Measurements from ENCODE around the gene ING2. TPM values are rescaled to one million over a fixed set of nuclear protein-coding genes. Genes with fewer than 3 reads are reported as not detected.

Gene ING2, protein sequence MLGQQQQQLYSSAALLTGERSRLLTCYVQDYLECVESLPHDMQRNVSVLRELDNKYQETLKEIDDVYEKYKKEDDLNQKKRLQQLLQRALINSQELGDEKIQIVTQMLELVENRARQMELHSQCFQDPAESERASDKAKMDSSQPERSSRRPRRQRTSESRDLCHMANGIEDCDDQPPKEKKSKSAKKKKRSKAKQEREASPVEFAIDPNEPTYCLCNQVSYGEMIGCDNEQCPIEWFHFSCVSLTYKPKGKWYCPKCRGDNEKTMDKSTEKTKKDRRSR
- total RNA-seq (1 to 10 TPM; 3.9 to 8.8 TPM), polyA plus RNA-seq (1 to 10 TPM; 5.0 to 5.2 TPM)

DNA sequence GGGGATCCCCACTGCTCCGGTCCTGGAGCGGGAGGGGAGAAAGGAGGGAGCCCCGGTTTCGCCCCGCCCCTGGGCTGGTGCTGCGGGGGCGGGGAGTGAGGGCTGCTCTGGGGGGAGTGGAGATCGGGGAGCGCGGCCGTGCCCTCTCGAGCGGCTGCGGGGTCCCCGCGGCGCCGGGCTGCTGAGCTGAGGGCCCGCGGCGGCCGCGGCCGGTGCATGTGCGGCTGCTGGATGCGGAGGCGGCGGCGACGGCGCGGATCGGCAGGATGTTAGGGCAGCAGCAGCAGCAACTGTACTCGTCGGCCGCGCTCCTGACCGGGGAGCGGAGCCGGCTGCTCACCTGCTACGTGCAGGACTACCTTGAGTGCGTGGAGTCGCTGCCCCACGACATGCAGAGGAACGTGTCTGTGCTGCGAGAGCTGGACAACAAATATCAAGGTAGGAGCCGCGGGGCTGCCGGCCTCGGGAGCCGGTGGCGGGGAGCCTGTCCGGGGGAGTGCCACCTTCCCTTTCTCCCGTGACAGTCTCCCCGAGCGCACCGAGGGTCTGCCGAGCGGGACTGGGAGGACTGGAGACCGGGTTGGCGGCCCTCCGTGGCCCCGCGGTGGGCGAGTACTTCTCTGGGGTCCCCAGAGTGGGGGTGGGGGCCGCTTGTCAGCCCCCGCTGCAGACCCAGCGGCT, at the start of gene ING2:
Gene ING2 (plus strand): TSS at position 129 of the 681 bp plus-strand sequence. CDS start 138 bp downstream, at position 267.
- Histone ChIP-seq H3K4me3 (ENCODE audit: low read depth in 1 of 3, low read length in 3 of 3) (peak within 1 kb of the TSS; percentile 71 to 98 (median 79)), H3K9ac (ENCODE audit: low read depth in 1 of 2, low read length in 2 of 2) (peak within 1 kb of the TSS; percentile 75 to 76), H3K27ac (ENCODE audit: low read depth in 1 of 2, low read length in 2 of 2) (peak within 1 kb of the TSS; percentile 87 to 97), H3K9me3 (ENCODE audit: control insufficient read depth in 4 of 4, low read length in 3 of 4) (no peaks in the 10 kb centered on the region), H3K36me3 (ENCODE audit: control insufficient read depth in 4 of 4, insufficient read depth in 3 of 4, low read depth in 1 of 4, low read length in 3 of 4) (no peaks in the 10 kb centered on the region), H3K4me1 (ENCODE audit: control insufficient read depth in 4 of 4, insufficient read depth in 4 of 4, low read length in 3 of 4) (peaks cover 6 to 26% (median 9%) of the 10 kb centered on the region in 4 donors), H3K27me3 (ENCODE audit: control insufficient read depth in 4 of 4, insufficient read depth in 4 of 4, low read length in 3 of 4) (no peaks in the 10 kb centered on the region)
- TF ChIP-seq HNF4A (conservative IDR thresholded peaks at IDR 0.05), result no peak
- TF ChIP-seq EGR1 (IDR thresholded peaks at IDR 0.05; ENCODE audit: low read depth in 2 of 2), result peak; percentile 6 to 87
- TF ChIP-seq, protein P1, sequence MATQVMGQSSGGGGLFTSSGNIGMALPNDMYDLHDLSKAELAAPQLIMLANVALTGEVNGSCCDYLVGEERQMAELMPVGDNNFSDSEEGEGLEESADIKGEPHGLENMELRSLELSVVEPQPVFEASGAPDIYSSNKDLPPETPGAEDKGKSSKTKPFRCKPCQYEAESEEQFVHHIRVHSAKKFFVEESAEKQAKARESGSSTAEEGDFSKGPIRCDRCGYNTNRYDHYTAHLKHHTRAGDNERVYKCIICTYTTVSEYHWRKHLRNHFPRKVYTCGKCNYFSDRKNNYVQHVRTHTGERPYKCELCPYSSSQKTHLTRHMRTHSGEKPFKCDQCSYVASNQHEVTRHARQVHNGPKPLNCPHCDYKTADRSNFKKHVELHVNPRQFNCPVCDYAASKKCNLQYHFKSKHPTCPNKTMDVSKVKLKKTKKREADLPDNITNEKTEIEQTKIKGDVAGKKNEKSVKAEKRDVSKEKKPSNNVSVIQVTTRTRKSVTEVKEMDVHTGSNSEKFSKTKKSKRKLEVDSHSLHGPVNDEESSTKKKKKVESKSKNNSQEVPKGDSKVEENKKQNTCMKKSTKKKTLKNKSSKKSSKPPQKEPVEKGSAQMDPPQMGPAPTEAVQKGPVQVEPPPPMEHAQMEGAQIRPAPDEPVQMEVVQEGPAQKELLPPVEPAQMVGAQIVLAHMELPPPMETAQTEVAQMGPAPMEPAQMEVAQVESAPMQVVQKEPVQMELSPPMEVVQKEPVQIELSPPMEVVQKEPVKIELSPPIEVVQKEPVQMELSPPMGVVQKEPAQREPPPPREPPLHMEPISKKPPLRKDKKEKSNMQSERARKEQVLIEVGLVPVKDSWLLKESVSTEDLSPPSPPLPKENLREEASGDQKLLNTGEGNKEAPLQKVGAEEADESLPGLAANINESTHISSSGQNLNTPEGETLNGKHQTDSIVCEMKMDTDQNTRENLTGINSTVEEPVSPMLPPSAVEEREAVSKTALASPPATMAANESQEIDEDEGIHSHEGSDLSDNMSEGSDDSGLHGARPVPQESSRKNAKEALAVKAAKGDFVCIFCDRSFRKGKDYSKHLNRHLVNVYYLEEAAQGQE (IDR thresholded peaks at IDR 0.05), result no peak
- no peak for DNase-seq (ENCODE audit: low spot score)
- WGBS, result under 1% methylated on average over 68 of the region's 68 CpGs

DNA sequence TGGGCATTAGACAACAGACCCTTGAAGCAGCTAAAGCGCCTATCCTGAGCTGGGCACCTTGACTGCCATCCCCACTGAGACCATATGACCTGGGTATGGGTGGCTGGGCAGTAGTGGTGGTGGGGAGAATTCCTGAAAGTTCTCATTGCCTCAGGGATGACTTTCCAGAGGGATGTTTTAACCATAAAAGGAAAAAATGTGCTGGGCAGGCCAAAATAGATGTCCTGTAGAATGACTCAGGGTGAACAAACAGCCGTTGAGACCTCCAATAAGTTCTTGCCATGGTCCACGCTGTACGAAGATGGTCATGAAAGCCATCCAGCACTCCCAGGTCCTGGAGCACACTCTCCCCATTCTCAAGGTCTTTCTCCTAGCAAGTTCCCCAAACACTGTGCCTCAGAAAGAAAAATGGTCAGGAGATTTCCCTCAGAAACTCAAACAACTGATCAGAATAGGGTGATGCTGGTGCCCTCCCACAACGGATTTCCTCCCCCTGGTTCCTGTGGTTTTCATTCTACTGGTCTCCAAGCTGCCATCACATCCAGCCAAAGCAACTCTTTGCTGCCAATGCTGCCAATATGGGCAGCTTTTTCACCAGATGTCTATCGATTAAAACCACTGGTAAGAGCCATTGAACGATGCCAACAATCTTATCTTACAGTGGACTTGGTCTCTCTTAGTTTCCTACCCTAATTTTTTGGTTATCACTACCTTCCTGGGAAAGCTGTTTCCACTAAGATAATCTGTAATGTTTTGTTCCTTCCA, 49.2 kb upstream of the ING2 start:
- no peak for DNase-seq (ENCODE audit: low spot score)
- TF ChIP-seq YY1 (IDR thresholded peaks at IDR 0.05) (no peak), HNF4G (IDR thresholded peaks at IDR 0.05) (no peak), RAD21 (IDR thresholded peaks at IDR 0.05) (no peak), HNF4A (conservative IDR thresholded peaks at IDR 0.05) (no peak), TAF1 (conservative IDR thresholded peaks at IDR 0.05) (no peak), EGR1 (IDR thresholded peaks at IDR 0.05; ENCODE audit: low read depth in 2 of 2) (no peak), SP1 (IDR thresholded peaks at IDR 0.05) (no peak), JUND (IDR thresholded peaks at IDR 0.05) (no peak), FOXA1 (IDR thresholded peaks at IDR 0.05) (no peak)
- TF ChIP-seq, protein P2, sequence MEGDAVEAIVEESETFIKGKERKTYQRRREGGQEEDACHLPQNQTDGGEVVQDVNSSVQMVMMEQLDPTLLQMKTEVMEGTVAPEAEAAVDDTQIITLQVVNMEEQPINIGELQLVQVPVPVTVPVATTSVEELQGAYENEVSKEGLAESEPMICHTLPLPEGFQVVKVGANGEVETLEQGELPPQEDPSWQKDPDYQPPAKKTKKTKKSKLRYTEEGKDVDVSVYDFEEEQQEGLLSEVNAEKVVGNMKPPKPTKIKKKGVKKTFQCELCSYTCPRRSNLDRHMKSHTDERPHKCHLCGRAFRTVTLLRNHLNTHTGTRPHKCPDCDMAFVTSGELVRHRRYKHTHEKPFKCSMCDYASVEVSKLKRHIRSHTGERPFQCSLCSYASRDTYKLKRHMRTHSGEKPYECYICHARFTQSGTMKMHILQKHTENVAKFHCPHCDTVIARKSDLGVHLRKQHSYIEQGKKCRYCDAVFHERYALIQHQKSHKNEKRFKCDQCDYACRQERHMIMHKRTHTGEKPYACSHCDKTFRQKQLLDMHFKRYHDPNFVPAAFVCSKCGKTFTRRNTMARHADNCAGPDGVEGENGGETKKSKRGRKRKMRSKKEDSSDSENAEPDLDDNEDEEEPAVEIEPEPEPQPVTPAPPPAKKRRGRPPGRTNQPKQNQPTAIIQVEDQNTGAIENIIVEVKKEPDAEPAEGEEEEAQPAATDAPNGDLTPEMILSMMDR (IDR thresholded peaks at IDR 0.05; ENCODE audit: low read depth, low read length, missing input control), result no peak
- TF ChIP-seq, protein P3, sequence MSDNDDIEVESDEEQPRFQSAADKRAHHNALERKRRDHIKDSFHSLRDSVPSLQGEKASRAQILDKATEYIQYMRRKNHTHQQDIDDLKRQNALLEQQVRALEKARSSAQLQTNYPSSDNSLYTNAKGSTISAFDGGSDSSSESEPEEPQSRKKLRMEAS (IDR thresholded peaks at IDR 0.05), result no peak
- TF ChIP-seq, protein P4, sequence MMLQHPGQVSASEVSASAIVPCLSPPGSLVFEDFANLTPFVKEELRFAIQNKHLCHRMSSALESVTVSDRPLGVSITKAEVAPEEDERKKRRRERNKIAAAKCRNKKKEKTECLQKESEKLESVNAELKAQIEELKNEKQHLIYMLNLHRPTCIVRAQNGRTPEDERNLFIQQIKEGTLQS (IDR thresholded peaks at IDR 0.05), result no peak
- Histone ChIP-seq H3K27me3 (ENCODE audit: control insufficient read depth in 4 of 4, insufficient read depth in 4 of 4, low read length in 3 of 4) (no peaks in the 10 kb centered on the region), H3K4me3 (ENCODE audit: low read depth in 1 of 3, low read length in 3 of 3) (no peak overlapping the region), H3K9ac (ENCODE audit: low read depth in 1 of 2, low read length in 2 of 2) (no peak overlapping the region), H3K27ac (ENCODE audit: low read depth in 1 of 2, low read length in 2 of 2) (no peak overlapping the region), H3K36me3 (ENCODE audit: control insufficient read depth in 4 of 4, insufficient read depth in 3 of 4, low read depth in 1 of 4, low read length in 3 of 4) (peaks cover 0 to 1% (median 0%) of the 10 kb centered on the region in 4 donors), H3K9me3 (ENCODE audit: control insufficient read depth in 4 of 4, low read length in 3 of 4) (no peaks in the 10 kb centered on the region), H3K4me1 (ENCODE audit: control insufficient read depth in 4 of 4, insufficient read depth in 4 of 4, low read length in 3 of 4) (no peaks in the 10 kb centered on the region)
- WGBS, result 82% methylated on average over 7 of the region's 7 CpGs

All from liver (tissue), 9 donors.